Activated CD4-positive, alpha-beta T cell treated with anti-CD3 and anti-CD28 coated beads, Interleukin-2, Interleukin-4, amounts not matched to agents 100 ng/mL and 50 ng/mL, durations not matched to agents 16 hours and 8 hours (primary cell): ENCODE results near the gene PHF21A.
A peak's percentile ranks its signal among the peaks of the same experiment; 100 is the strongest.

Source experiments
- DNase-seq: peaks from one replicate; pipeline ENCODE4 v3.0.0-alpha.2; 2020; ENCODE audit warnings: low spot score

PHF21A gene

GRCh38 chr11:46075168-46075567 is 46.1 kb downstream of the PHF21A start:
- DNase-seq = peak; percentile 36

- DNase-seq = no peak
Observed at GRCh38 chr11:46073632-46074031, 47.6 kb downstream of the PHF21A start.

GRCh38 chr11:46072172-46072964 is 48.9 kb downstream of the PHF21A start:
- no peak for DNase-seq

- no peak for DNase-seq
Observed at GRCh38 chr11:46071091-46071490, 50.2 kb downstream of the PHF21A start.

- DNase-seq = no peak
Observed at GRCh38 chr11:46069595-46069994, 51.7 kb downstream of the PHF21A start.

GRCh38 chr11:46066335-46066734 is 54.9 kb downstream of the PHF21A start:
- no peak for DNase-seq

- no peak for DNase-seq
Observed at GRCh38 chr11:46065681-46066080, 55.6 kb downstream of the PHF21A start.

GRCh38 chr11:46064221-46064620 is 57.0 kb downstream of the PHF21A start:
- DNase-seq = no peak

GRCh38 chr11:46063138-46063537 is 58.1 kb downstream of the PHF21A start:
- no peak for DNase-seq

- no peak for DNase-seq
Observed at GRCh38 chr11:46060013-46060412, 61.2 kb downstream of the PHF21A start.

- DNase-seq = no peak
Observed at GRCh38 chr11:46057489-46057888, 63.8 kb downstream of the PHF21A start.

- DNase-seq = no peak
Observed at GRCh38 chr11:46055371-46055770, 65.9 kb downstream of the PHF21A start.

- DNase-seq = no peak
Observed at GRCh38 chr11:46051102-46051501, 70.2 kb downstream of the PHF21A start.

- no peak for DNase-seq
Observed at GRCh38 chr11:46050662-46051061, 70.6 kb downstream of the PHF21A start.

- no peak for DNase-seq
Observed at GRCh38 chr11:46050003-46050461, 71.2 kb downstream of the PHF21A start.

GRCh38 chr11:46049325-46049897 is 71.8 kb downstream of the PHF21A start:
- no peak for DNase-seq

GRCh38 chr11:46048198-46048597 is 73.1 kb downstream of the PHF21A start:
- DNase-seq = no peak

GRCh38 chr11:46047520-46047919 is 73.7 kb downstream of the PHF21A start:
- DNase-seq = no peak

GRCh38 chr11:46045811-46046210 is 75.4 kb downstream of the PHF21A start:
- no peak for DNase-seq

GRCh38 chr11:46044601-46045000 is 76.7 kb downstream of the PHF21A start:
- no peak for DNase-seq

- no peak for DNase-seq
Observed at GRCh38 chr11:46039990-46040389, 81.3 kb downstream of the PHF21A start.

GRCh38 chr11:46038529-46038928 is 82.7 kb downstream of the PHF21A start:
- no peak for DNase-seq

- DNase-seq = no peak
Observed at GRCh38 chr11:46036969-46037368, 84.3 kb downstream of the PHF21A start.

GRCh38 chr11:46036009-46036408 is 85.2 kb downstream of the PHF21A start:
- peak; percentile 13 for DNase-seq
